ENCODE data around the gene MCM8.

GRCh38 chr20:5973172-5973571 lies 22.7 kb downstream of the MCM8 start:
- TF ChIP-seq CTCF (IDR thresholded peaks at IDR 0.05) (no peak), FOXP1 (CRISPR knock-in tag; IDR thresholded peaks at IDR 0.05; ENCODE audit: borderline replicate concordance) (no peak), ATF6 (CRISPR knock-in tag; IDR thresholded peaks at IDR 0.05) (no peak), ESRRA (CRISPR knock-in tag; IDR thresholded peaks at IDR 0.05; ENCODE audit: borderline replicate concordance) (no peak), HMGA2 (CRISPR knock-in tag; IDR thresholded peaks at IDR 0.05) (no peak), CBFB (CRISPR knock-in tag; IDR thresholded peaks at IDR 0.05; ENCODE audit: low read depth) (no peak), CDX4 (CRISPR knock-in tag; IDR thresholded peaks at IDR 0.05; ENCODE audit: borderline replicate concordance) (no peak), CREM (CRISPR knock-in tag; IDR thresholded peaks at IDR 0.05) (no peak), NR3C1 (CRISPR knock-in tag; conservative IDR thresholded peaks at IDR 0.05; ENCODE audit: low read depth) (no peak), USF1 (CRISPR knock-in tag; IDR thresholded peaks at IDR 0.05) (no peak), FOXJ3 (CRISPR knock-in tag; IDR thresholded peaks at IDR 0.05; ENCODE audit: borderline replicate concordance) (no peak), ZNF512 (CRISPR knock-in tag; IDR thresholded peaks at IDR 0.05; ENCODE audit: borderline replicate concordance) (no peak), ATF2 (CRISPR knock-in tag; IDR thresholded peaks at IDR 0.05; ENCODE audit: borderline replicate concordance, low read depth) (no peak)
